Lower leg skin (tissue), 3 donors: ENCODE results near the gene AGPAT1.

Source experiments
- CTCF ChIP-seq, 3 donors: fragments of 450-650 bp; IDR thresholded peaks; one replicate each; pipeline ENCODE4 v1.5.1; 2016; ENCODE audit warnings: antibody characterized with exemption in 3 of 3, mild to moderate bottlenecking in 3 of 3, moderate library complexity in 2 of 3
- POLR2A ChIP-seq, 2 donors: fragments of 450-650 bp; IDR thresholded peaks; one replicate each; pipeline ENCODE4 v1.6.1; 2016 to 2017; ENCODE audit warnings: antibody characterized with exemption in 2 of 2, mild to moderate bottlenecking in 1 of 2, moderate library complexity in 1 of 2

- TF ChIP-seq CTCF (IDR thresholded peaks at IDR 0.05) (no peak), POLR2A (IDR thresholded peaks at IDR 0.05) (no peak)
These were observed 46.4 kb downstream of the AGPAT1 start for GRCh38 chr6:32129297-32130088.
